ENCODE measurements around the gene TFB1M.

The TFB1M gene

DNA sequence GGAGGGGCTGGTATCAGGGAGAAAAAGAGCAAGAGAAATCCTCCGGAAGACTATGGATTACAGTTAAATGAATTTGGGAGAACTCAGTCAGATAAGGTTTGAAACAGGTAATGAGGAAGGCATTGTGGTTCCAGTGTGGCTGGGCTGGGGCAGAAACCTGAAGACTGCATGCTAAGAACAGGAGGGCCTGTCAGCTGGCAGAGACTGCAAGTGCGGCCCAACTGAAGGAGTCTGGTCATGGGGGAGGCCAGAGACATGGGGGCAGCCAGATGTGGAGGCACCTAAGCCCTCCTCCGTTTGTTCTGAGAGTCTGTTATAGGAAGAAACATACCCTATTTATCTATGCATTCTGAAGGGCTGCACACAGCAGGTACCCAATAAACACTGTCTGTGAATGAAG, 16.6 kb downstream of the TFB1M start:
- no peaks in the 10 kb centered on the region for H3K9me3 Mint-ChIP-seq
- no peaks in the 10 kb centered on the region for H3K27me3 Mint-ChIP-seq (ENCODE audit: low read depth)
- no peak overlapping the region for H3K27ac Mint-ChIP-seq
- H3K4me1 Mint-ChIP-seq (ENCODE audit: low read depth): no peaks in the 10 kb centered on the region
- no peak overlapping the region for H3K4me3 Mint-ChIP-seq
- peaks cover 22% of the 10 kb centered on the region for H3K36me3 Mint-ChIP-seq (ENCODE audit: low read depth)

DNA sequence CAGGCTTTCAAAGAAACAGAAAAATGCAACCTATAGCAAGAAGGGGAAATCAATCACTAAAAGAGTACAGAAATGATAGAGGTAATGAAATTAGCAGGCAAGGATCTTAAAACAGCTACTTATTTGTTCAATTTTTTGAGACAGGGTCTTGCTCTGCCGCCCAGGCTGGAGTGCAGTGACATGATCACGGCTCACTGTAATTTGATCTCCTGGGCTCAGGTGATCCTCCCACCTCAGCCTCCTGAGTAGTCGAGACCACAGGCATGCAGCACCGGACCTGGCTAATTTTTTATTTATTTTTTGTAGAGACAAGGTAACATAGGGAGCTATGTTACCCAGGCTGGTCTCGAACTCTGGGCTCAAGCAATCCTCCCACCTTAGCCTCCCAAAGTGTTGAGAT, 21.6 kb downstream of the TFB1M start:
- peaks cover 4% of the 10 kb centered on the region for H3K4me1 Mint-ChIP-seq (ENCODE audit: low read depth)
- H3K27me3 Mint-ChIP-seq (ENCODE audit: low read depth): no peaks in the 10 kb centered on the region
- H3K27ac Mint-ChIP-seq: no peak overlapping the region
- H3K9me3 Mint-ChIP-seq: no peaks in the 10 kb centered on the region
- no peak overlapping the region for H3K4me3 Mint-ChIP-seq
- peaks cover 31% of the 10 kb centered on the region for H3K36me3 Mint-ChIP-seq (ENCODE audit: low read depth)

DNA sequence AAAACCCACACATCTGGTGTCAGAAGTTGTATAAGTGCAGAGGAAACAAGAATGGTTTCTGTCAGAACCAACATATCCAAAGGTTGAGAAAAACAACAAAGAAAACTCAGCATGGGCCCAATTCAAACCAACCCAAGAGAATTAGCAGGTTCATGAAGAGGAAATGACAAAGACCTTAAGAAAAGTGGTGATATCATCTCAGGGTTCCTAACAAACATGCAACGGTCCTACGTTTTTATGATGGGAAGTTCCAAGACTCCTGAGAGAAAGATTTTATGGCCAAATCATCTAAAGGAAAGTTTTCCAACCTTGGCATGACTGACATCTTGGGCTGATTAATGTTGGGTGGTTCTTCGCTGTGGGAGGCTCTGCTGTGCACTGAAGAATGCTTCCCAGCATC, 23.0 kb downstream of the TFB1M start:
- H3K36me3 Mint-ChIP-seq (ENCODE audit: low read depth): peaks cover 30% of the 10 kb centered on the region
- peaks cover 4% of the 10 kb centered on the region for H3K4me1 Mint-ChIP-seq (ENCODE audit: low read depth)
- no peaks in the 10 kb centered on the region for H3K27me3 Mint-ChIP-seq (ENCODE audit: low read depth)
- H3K4me3 Mint-ChIP-seq: no peak overlapping the region
- H3K27ac Mint-ChIP-seq: no peak overlapping the region
- H3K9me3 Mint-ChIP-seq: no peaks in the 10 kb centered on the region

DNA sequence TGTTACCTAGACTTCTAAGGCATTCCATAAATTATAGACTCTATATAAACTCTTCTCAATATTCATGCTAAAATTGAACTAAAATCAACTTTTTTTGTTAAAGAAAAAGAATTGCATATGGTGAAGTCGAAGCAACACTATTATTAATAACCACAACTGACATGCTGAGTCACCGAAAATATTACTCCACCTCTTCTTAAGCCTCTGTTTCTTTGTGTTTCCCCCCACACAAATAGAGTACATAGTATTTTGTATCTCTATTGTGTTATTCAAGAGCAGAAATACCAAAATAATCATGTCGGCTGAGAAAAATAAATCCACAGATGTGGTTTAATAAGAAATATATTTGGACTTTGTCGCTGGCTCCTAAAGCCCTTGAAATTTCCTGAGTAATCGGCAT, 23.8 kb downstream of the TFB1M start:
- H3K27me3 Mint-ChIP-seq (ENCODE audit: low read depth): no peaks in the 10 kb centered on the region
- H3K9me3 Mint-ChIP-seq: no peaks in the 10 kb centered on the region
- H3K4me1 Mint-ChIP-seq (ENCODE audit: low read depth): peaks cover 4% of the 10 kb centered on the region
- peaks cover 30% of the 10 kb centered on the region for H3K36me3 Mint-ChIP-seq (ENCODE audit: low read depth)
- no peak overlapping the region for H3K27ac Mint-ChIP-seq
- no peak overlapping the region for H3K4me3 Mint-ChIP-seq

DNA sequence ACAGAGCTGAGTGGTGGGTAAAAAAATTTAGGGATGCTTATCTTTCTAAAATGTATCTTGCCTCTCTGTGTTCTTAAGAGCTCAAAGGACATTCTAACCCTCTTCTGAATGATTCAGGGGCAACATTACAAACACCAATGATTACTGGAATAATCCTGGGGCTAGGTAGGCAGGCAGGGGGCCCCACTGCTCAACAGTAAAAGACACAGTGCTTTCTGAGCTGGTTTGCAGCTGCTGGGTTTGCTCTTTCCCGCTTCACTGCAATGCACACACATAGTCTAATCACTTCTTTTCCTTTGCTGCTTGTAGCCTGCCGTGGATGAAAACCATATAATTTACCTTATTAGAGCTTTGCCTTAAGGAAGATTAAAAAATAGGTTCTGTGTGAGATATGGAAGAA, 26.5 kb downstream of the TFB1M start:
- no peaks in the 10 kb centered on the region for H3K27me3 Mint-ChIP-seq (ENCODE audit: low read depth)
- H3K4me1 Mint-ChIP-seq (ENCODE audit: low read depth): peaks cover 4% of the 10 kb centered on the region
- H3K36me3 Mint-ChIP-seq (ENCODE audit: low read depth): peaks cover 30% of the 10 kb centered on the region
- no peaks in the 10 kb centered on the region for H3K9me3 Mint-ChIP-seq
- no peak overlapping the region for H3K4me3 Mint-ChIP-seq
- H3K27ac Mint-ChIP-seq: no peak overlapping the region

DNA sequence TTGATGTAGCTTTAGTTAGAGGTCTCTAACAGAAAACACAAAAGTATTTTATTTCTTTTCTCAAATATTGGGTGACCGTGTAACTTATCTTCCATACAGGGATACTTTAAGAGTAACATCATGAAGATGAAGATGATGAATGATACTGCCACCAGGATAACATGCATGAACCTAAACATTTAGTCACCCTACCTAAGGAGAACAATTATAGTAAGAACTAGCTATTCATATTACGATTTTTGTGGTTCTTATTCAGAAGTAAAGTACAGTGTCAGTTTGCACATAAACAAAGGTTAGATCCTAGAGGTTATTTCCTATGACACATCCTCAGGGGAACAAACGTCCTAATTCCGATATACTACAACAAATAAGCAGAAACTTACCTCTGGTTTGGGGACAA, 29.5 kb downstream of the TFB1M start:
- Mint-ChIP-seq H3K4me1 (ENCODE audit: low read depth) (peaks cover 2% of the 10 kb centered on the region), H3K27ac (no peak overlapping the region), H3K27me3 (ENCODE audit: low read depth) (no peaks in the 10 kb centered on the region), H3K4me3 (no peak overlapping the region), H3K36me3 (ENCODE audit: low read depth) (peaks cover 24% of the 10 kb centered on the region), H3K9me3 (no peaks in the 10 kb centered on the region)

DNA sequence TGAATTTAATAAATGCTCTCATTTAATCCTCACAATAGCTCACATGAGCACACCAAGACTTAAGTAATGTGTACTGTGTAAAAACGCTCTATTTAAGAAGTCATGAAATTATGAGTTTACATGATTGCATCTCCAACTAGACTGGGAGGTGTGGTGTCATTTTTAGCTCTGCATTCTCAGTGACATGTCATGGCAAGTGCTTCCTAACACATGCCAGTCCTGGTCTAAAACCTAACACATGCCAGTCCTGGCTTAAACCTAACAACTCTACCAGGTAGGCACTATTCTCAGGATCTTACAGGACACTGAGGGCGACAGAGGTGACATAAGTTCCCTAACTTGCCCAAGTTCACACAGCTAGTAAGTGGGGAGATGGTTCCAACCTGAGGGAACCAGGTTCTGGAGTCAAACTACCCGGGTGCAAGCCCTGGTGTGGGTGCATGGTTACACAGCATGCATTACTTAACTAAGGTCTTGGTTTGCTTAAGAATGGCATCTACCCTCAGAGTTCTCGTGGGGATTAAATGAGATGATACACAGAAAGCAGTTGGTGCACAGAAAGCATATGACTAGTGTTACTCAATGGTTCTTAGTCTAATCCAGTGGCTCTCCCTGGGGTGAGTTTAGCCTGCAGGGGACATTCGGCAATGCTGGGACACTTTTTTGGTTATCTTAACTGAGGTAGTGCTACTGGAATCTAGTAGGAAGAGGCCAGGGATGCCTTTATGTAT, 35.8 kb downstream of the TFB1M start:
- no peak overlapping the region for H3K4me3 Mint-ChIP-seq
- H3K9me3 Mint-ChIP-seq: no peaks in the 10 kb centered on the region
- peaks cover 19% of the 10 kb centered on the region for H3K36me3 Mint-ChIP-seq (ENCODE audit: low read depth)
- no peak overlapping the region for H3K27ac Mint-ChIP-seq
- H3K27me3 Mint-ChIP-seq (ENCODE audit: low read depth): no peaks in the 10 kb centered on the region
- H3K4me1 Mint-ChIP-seq (ENCODE audit: low read depth): peaks cover 4% of the 10 kb centered on the region

DNA sequence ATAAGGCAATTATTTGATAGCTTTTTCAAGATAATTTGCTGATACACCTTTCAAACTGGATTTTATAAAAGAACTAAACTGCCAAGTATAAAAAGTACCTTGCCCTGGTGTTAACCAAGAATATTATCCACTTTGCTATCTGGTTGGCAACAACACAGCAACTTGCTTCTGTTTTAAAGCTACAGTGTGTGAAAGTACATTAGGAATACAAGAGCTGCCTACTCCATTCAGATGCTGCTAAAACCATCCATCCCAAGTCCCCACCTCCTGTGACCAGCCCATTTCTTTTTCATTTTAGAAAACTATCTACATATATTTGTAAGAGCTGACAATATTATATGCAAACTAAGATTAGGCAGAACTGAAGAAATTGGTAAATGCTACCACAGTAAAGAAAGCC, 37.6 kb downstream of the TFB1M start:
- H3K27ac Mint-ChIP-seq: no peak overlapping the region
- H3K4me3 Mint-ChIP-seq: no peak overlapping the region
- peaks cover 19% of the 10 kb centered on the region for H3K36me3 Mint-ChIP-seq (ENCODE audit: low read depth)
- H3K27me3 Mint-ChIP-seq (ENCODE audit: low read depth): no peaks in the 10 kb centered on the region
- H3K4me1 Mint-ChIP-seq (ENCODE audit: low read depth): peaks cover 8% of the 10 kb centered on the region
- no peaks in the 10 kb centered on the region for H3K9me3 Mint-ChIP-seq

DNA sequence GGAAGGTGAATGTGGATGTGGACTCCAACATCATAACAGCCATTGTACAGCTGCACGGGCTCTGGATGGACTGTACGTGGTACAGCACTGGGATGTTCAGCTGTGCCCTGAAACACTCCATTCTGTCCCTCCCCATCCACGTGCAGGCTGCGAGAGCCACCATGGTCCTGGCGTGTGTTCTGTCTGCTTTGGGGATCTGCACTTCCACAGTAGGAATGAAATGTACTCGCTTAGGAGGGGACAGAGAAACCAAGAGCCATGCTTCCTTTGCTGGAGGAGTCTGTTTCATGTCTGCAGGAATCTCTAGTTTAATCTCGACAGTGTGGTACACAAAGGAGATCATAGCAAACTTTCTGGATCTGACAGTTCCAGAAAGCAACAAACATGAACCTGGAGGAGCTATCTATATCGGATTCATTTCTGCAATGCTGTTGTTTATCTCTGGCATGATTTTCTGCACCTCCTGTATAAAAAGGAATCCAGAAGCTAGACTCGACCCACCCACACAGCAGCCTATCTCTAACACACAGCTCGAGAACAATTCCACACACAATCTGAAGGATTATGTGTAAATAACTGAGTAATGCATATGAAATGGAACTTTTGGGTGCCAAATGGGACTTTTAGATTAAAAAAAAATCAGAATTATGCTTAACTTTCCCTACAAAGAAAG, 38.3 kb downstream of the TFB1M start:
- Mint-ChIP-seq H3K9me3 (no peaks in the 10 kb centered on the region), H3K27me3 (ENCODE audit: low read depth) (no peaks in the 10 kb centered on the region), H3K36me3 (ENCODE audit: low read depth) (peaks cover 19% of the 10 kb centered on the region), H3K4me3 (no peak overlapping the region), H3K27ac (no peak overlapping the region), H3K4me1 (ENCODE audit: low read depth) (peaks cover 8% of the 10 kb centered on the region)

DNA sequence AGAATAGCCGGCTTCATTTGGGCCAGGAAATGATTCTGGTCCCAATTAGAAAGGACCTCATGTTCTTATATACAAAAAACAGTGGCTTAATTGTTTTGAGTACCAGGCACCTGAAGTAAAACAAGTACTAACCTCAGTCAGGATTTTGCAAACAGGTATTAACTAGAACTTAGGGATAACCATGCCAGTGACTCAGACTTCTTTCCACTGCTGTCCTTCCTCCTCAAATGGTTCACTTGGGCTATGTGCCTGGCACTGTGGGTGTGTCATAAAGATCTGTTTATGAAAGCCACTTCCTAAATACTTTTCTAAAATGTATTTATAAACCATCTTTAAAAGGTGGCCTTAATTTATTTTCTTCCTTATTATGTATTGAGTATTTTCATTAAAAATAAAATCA, 39.8 kb downstream of the TFB1M start:
- H3K27ac Mint-ChIP-seq: no peak overlapping the region
- no peaks in the 10 kb centered on the region for H3K27me3 Mint-ChIP-seq (ENCODE audit: low read depth)
- H3K36me3 Mint-ChIP-seq (ENCODE audit: low read depth): peaks cover 18% of the 10 kb centered on the region
- H3K4me3 Mint-ChIP-seq: no peak overlapping the region
- H3K9me3 Mint-ChIP-seq: no peaks in the 10 kb centered on the region
- peaks cover 6% of the 10 kb centered on the region for H3K4me1 Mint-ChIP-seq (ENCODE audit: low read depth)

DNA sequence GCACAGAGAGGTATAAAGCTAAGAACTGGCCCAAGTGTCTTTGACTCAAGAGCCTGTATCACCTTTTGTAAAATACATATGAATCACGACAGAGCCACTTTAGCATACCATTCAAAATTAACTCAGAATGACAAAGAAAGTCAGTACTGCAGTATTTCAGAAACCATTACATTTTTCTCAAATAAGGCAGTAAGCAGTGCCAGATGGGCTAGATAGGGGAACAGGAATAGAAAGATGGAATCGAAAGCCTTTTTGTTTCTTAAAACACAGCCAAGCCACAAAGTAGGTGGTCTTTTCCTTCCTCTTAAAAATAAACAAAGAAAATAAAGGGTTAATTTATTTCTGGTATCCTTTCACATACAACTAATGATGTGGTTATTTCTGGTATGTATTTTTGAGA, 40.2 kb downstream of the TFB1M start:
- no peak overlapping the region for H3K27ac Mint-ChIP-seq
- peaks cover 6% of the 10 kb centered on the region for H3K4me1 Mint-ChIP-seq (ENCODE audit: low read depth)
- H3K27me3 Mint-ChIP-seq (ENCODE audit: low read depth): no peaks in the 10 kb centered on the region
- H3K4me3 Mint-ChIP-seq: no peak overlapping the region
- peaks cover 18% of the 10 kb centered on the region for H3K36me3 Mint-ChIP-seq (ENCODE audit: low read depth)
- H3K9me3 Mint-ChIP-seq: no peaks in the 10 kb centered on the region

DNA sequence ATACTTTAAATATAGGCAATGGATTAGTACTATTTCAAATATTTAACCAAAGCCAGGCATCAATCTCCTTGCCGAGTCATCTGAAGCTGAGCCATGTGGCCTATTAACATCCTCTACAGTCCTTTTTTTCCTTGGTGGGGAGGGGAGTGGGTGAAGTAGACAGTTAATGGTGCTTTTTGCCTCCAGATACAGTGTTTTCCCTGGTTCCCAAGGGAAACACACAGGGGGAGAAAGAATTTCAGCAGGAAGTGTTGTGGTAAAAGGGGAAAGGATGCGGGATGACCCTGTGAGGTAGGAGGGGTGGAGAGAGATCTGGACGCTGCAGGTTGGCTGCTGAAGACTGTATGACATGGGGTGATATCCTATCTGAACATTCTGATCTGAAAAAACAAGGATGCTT, 40.9 kb downstream of the TFB1M start:
- Mint-ChIP-seq H3K9me3 (no peaks in the 10 kb centered on the region), H3K4me3 (no peak overlapping the region), H3K36me3 (ENCODE audit: low read depth) (peaks cover 18% of the 10 kb centered on the region), H3K27ac (no peak overlapping the region), H3K27me3 (ENCODE audit: low read depth) (no peaks in the 10 kb centered on the region), H3K4me1 (ENCODE audit: low read depth) (peaks cover 6% of the 10 kb centered on the region)

DNA sequence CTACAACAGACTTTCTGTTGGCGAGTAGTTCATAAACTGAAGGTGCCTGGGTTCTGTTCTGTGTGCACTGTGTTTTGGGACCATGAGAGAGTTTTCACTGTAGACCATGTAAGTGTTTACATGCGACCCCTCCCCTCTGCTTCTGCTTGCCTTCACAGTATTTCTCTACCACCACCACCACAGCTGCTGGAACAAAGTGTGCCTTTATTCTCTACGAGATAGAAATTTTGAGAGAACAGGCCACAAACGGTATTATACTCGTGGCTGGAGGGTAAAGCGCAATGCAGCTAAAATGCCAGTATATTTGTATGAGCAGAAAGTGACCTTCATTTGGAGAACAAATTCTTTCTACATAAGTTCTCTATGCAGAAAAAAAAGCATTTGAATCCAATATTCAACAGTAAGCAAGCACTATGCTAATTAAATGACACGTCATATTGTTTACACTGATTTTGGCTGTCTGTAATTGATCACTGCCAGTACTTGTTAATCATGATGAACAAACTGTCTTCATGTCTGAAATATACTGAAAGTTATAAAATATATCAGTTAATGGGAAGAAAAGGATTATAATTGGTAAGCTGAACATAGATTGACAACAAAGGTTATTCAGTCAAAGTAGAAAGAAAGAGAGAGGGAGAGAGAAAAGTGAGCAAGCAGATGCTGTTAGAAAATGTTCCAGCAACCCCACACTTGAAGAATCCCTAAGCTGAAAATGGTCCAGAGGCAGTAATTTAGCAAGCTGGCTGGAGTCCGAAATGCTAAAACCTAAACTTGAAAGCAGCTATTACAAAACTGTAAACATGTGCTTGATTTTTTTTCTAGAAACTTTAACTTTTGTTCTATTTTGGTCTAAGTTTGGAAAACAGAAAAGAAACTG, 41.7 kb downstream of the TFB1M start:
- no peak overlapping the region for H3K4me3 Mint-ChIP-seq

DNA sequence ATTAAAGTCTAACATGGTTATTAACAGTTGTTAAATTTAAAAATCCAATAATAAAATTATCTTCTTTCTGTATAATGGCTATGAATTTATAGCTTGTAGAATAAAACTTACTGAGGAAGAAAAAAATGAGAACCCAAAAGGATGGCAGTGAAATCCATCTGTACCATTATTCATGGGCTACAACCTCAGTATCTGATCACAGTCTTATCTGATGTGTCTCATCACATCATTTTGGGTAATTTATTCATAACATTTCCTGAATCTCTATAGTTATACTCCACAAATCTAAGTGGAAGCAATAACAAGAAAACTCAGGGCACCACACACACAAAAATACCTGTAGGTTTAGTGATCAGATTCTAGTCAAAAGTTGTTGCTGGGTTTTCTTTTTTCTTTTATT, 43.1 kb downstream of the TFB1M start:
- Mint-ChIP-seq H3K9me3 (no peaks in the 10 kb centered on the region), H3K27me3 (ENCODE audit: low read depth) (no peaks in the 10 kb centered on the region), H3K4me1 (ENCODE audit: low read depth) (peaks cover 9% of the 10 kb centered on the region), H3K27ac (no peak overlapping the region), H3K4me3 (no peak overlapping the region), H3K36me3 (ENCODE audit: low read depth) (peaks cover 13% of the 10 kb centered on the region)

More for the DNA sequence above, 41.7 kb downstream of the TFB1M start:
- Mint-ChIP-seq H3K27ac (no peak overlapping the region), H3K36me3 (ENCODE audit: low read depth) (peaks cover 16% of the 10 kb centered on the region), H3K27me3 (ENCODE audit: low read depth) (no peaks in the 10 kb centered on the region), H3K4me1 (ENCODE audit: low read depth) (peaks cover 9% of the 10 kb centered on the region), H3K9me3 (no peaks in the 10 kb centered on the region)
